GM12878 (cell line): ENCODE data around the gene AUNIP. TPM values are rescaled to one million over a fixed set of nuclear protein-coding genes. Genes with fewer than 3 reads are reported as not detected.

Experiments used
- ATAC-seq: fragments of 200-7000 bp; cut with Tn5 transposase; 3 replicates; pipeline ENCODE4 v1.9.1; 2020; ENCODE audit warnings: mild to moderate bottlenecking, moderate library complexity
- BruUV-seq: library from RNA; stranded (reverse); fragments of 400-500 nt; replicated peaks from 2 replicates; lab custom pipeline; 2021; lab: Mats Ljungman, UMichigan
- CTCF ChIA-PET: fragments of 300-600 bp; sonication (Branson Sonifier 250); formaldehyde crosslinking; extraction: SDS; loops from one replicate; lab custom pipeline; 2021; ENCODE audit warnings: inconsistent platforms; lab: Yijun Ruan, JAX
- POLR2A ChIA-PET: fragments of 350-600 bp; formaldehyde crosslinking; extraction: SDS; loops from one replicate; lab custom pipeline; 2021; ENCODE audit warnings: inconsistent platforms; lab: Charles Lee
- RAD21 ChIA-PET: fragments of 300-600 bp; sonication (Branson Sonifier 250); formaldehyde crosslinking; loops from one replicate; lab custom pipeline; 2023; ENCODE audit warnings: antibody characterized with exemption; ENCODE audit not compliant: unreplicated experiment; lab: Charles Lee
- SMC1A ChIA-PET: fragments of 300-600 bp; sonication (Branson Sonifier 250); formaldehyde crosslinking; loops from one replicate; lab custom pipeline; 2023; ENCODE audit not compliant: unreplicated experiment, uncharacterized antibody; lab: Charles Lee
- DNase-seq: peaks from one replicate; pipeline ENCODE4 v3.0.0-alpha.2; 2011; ENCODE audit warnings: low read depth, low spot score
- FAIRE-seq: peaks from 3 replicates; lab custom pipeline; 2011; peaks lifted over from hg19 to GRCh38; lab: Jason Lieb, UNC
- H2AFZ ChIP-seq: 2 replicates; pipeline ENCODE4 v1.6.0; 2011; ENCODE audit warnings: low read depth, low read length, control low read depth; ENCODE audit not compliant: control insufficient read depth
- H3K27ac ChIP-seq: 2 replicates; pipeline ENCODE4 v1.5.1; 2011; ENCODE audit warnings: control low read depth; ENCODE audit not compliant: control insufficient read depth, insufficient read depth
- H3K27me3 ChIP-seq, 2 experiments: replicated peaks in 1 of 2; 2 replicates each; pipeline versions ENCODE4 v1.6.0 to v1.6.1; 2011; ENCODE audit warnings: low read length in 1 of 2; ENCODE audit not compliant: control insufficient read depth in 2 of 2, insufficient read depth in 2 of 2
- H3K36me3 ChIP-seq, 2 experiments: 2 replicates each; pipeline ENCODE4 v1.5.1; 2011; ENCODE audit warnings: low read length in 1 of 2; ENCODE audit not compliant: control insufficient read depth in 2 of 2, insufficient read depth in 2 of 2
- H3K4me1 ChIP-seq: 2 replicates; pipeline ENCODE4 v1.6.1; 2011; ENCODE audit warnings: mild to moderate bottlenecking, low read length, moderate library complexity, mixed read lengths; ENCODE audit not compliant: control insufficient read depth, insufficient read depth
- H3K4me2 ChIP-seq: 2 replicates; pipeline ENCODE4 v1.6.0; 2011; ENCODE audit warnings: control low read depth; ENCODE audit not compliant: control insufficient read depth, insufficient read depth
- H3K4me3 ChIP-seq: fragments of 200-600 bp; sonication (generic); 2 replicates; pipeline ENCODE4 v1.5.1; 2016
- H3K79me2 ChIP-seq: 2 replicates; pipeline ENCODE4 v1.6.0; 2011; ENCODE audit warnings: low read length; ENCODE audit not compliant: control insufficient read depth, insufficient read depth
- H3K9ac ChIP-seq: 2 replicates; pipeline ENCODE4 v1.8.0; 2011; ENCODE audit warnings: low read length, control low read depth, mixed read lengths; ENCODE audit not compliant: control insufficient read depth, insufficient read depth
- H3K9me3 ChIP-seq: replicated peaks from 3 replicates; pipeline ENCODE4 v1.5.1; 2011; ENCODE audit warnings: mild to moderate bottlenecking, low read length; ENCODE audit not compliant: control insufficient read depth, insufficient read depth
- H4K20me1 ChIP-seq: 2 replicates; pipeline ENCODE4 v1.6.0; 2011; ENCODE audit not compliant: control insufficient read depth, insufficient read depth
- ATF2 ChIP-seq: IDR thresholded peaks from 2 replicates; pipeline ENCODE4 v1.6.1; 2012; ENCODE audit warnings: low read length, inconsistent platforms
- CBX5 ChIP-seq: sonication (generic); IDR thresholded peaks from 2 replicates; pipeline ENCODE4 v1.6.1; 2016; ENCODE audit warnings: low read depth, moderate library complexity, mild to moderate bottlenecking, inconsistent platforms
- CREB1 ChIP-seq: IDR thresholded peaks from 2 replicates; pipeline ENCODE4 v1.6.1; 2012; ENCODE audit warnings: low read depth, mild to moderate bottlenecking, inconsistent platforms
- SIN3A ChIP-seq: IDR thresholded peaks from 2 replicates; pipeline ENCODE4 v1.6.1; 2012; ENCODE audit warnings: low read depth, low read length, improper control_type of control experiment
- SMARCA5 ChIP-seq: fragments of 450-650 bp; IDR thresholded peaks from 2 replicates; pipeline ENCODE4 v1.6.1; 2017; ENCODE audit warnings: mild to moderate bottlenecking
- SPI1 ChIP-seq: IDR thresholded peaks from 2 replicates; pipeline ENCODE4 v1.6.1; 2011; ENCODE audit warnings: low read depth, mild to moderate bottlenecking, low read length, moderate library complexity, borderline replicate concordance; ENCODE audit not compliant: insufficient read depth
- ZBTB40 ChIP-seq: fragments of 450-650 bp; IDR thresholded peaks from 2 replicates; pipeline ENCODE4 v1.6.1; 2016; ENCODE audit warnings: mild to moderate bottlenecking, moderate library complexity, borderline replicate concordance
- ZNF217 ChIP-seq: fragments of 450-650 bp; IDR thresholded peaks from 2 replicates; pipeline ENCODE4 v1.6.1; 2017; ENCODE audit warnings: antibody characterized with exemption, mild to moderate bottlenecking
- WGBS: methylation state at CpG from one replicate; pipeline ENCODE4 v1.1.6; 2016; ENCODE audit warnings: low lambda C conversion rate; ENCODE audit not compliant: insufficient replicate concordance, insufficient coverage; ENCODE audit errors: missing lambda C conversion rate; 5-methylcytosine and 5-hydroxymethylcytosine counted together
- in situ Hi-C: fragments of 300-500 bp; cut with MboI; formaldehyde crosslinking; loops from 9 replicates; pipeline ENCODE4 v1.14.3; 2018; ENCODE audit warnings: mixed read lengths
- intact Hi-C: fragments of 100-400 bp; cut with micrococcal nuclease; formaldehyde crosslinking; loops from one replicate; pipeline ENCODE4 v1.14.2; 2022; ENCODE audit not compliant: unreplicated experiment
- polyA plus RNA-seq, 11 experiments: library from polyadenylated mRNA; depleted of rRNA in 4 of 11; unstranded in 6 of 11; stranded (reverse) in 5 of 11; fragments of >200 nt; fragmentation: Nextera tagmentation in 4 of 11; fragmentation: Illumina TruSeq in 1 of 11; extraction: Ambion mirVana in 4 of 11; extraction: Trizol in 1 of 11; gene quantifications; 1 replicate in 1 of 11; 2 replicates in 10 of 11; pipeline versions ENCODE4 v1.2.1 to v1.2.3, GENCODE V29; 2011 to 2016; ENCODE audit warnings: inconsistent platforms in 2 of 11, missing spikeins in 2 of 11, low read depth in 1 of 11
- total RNA-seq, 4 experiments: library from RNA; depleted of rRNA in 3 of 4; stranded (reverse); fragments of >200 nt in 3 of 4; fragmentation: Illumina TruSeq in 1 of 4; extraction: Trizol in 1 of 4; gene quantifications; 2 replicates each; pipeline versions ENCODE4 v1.2.1 to v1.2.3, GENCODE V29; 2013 to 2021
- TF ChIP-seq, protein P1 (sequence below): fragments of 450-650 bp; IDR thresholded peaks from 2 replicates; pipeline ENCODE4 v1.6.1; 2017; ENCODE audit warnings: mild to moderate bottlenecking, low read depth, inconsistent platforms; ENCODE audit not compliant: poor library complexity, severe bottlenecking
- TF ChIP-seq, protein P2 (sequence below): fragments of 450-650 bp; formaldehyde crosslinking; IDR thresholded peaks from 2 replicates; pipeline ENCODE4 v1.4.0; 2022; ENCODE audit warnings: mild to moderate bottlenecking, moderate library complexity

AUNIP gene
- total and polyA plus RNA-seq, 10 of the 15 experiments (the other 5 are each of a cell fraction or from before 2014, with no cell fraction given) = 3.9 to 20.0 (median 12.7) TPM

- ChIA-PET SMC1A (interaction anchor here (1.4 kb wide), 1 partner anchor 8 kb away, joined by 6 read pairs; no protein-coding TSS in a partner anchor), CTCF (interaction anchor here (1.2 to 8.4 kb wide), 5 partner anchors 16 to 274 kb away, joined by 3 to 63 read pairs (median 4); no protein-coding TSS in a partner anchor), RAD21 (interaction anchor here (2.0 kb wide), 1 partner anchor 186 kb away, joined by 6 read pairs; no protein-coding TSS in a partner anchor), POLR2A (interaction anchor here (0.7 kb wide), 1 partner anchor 193 kb away, joined by 3 read pairs; no protein-coding TSS in a partner anchor)
- DNase-seq (no peak), ATAC-seq (no peak), FAIRE-seq (no peak)
- Histone ChIP-seq H3K9ac (no peak overlapping the region), H3K79me2 (no peaks in the 10 kb centered on the region), H3K4me1 (no peaks in the 10 kb centered on the region; the same call in 1 of the 2 replicates), H4K20me1 (no peaks in the 10 kb centered on the region), H3K9me3 (no peaks in the 10 kb centered on the region), H3K27me3 (peaks cover 0 to 2% of the 10 kb centered on the region in 2 experiments; a peak in 2 of 4 replicates), H3K36me3 (no peaks in the 10 kb centered on the region), H3K27ac (no peak overlapping the region), H2AFZ (no peak overlapping the region), H3K4me3 (no peak overlapping the region), H3K4me2 (no peak overlapping the region)
- intact Hi-C loops (loop anchor here (5.0 kb wide), 1 partner anchor 293 kb away; no protein-coding TSS in a partner anchor), in situ Hi-C loops (loop anchor here (5.0 kb wide), 1 partner anchor 183 kb away; no protein-coding TSS in a partner anchor)
- BruUV-seq = no TSS peak
- TF ChIP-seq, protein P1, sequence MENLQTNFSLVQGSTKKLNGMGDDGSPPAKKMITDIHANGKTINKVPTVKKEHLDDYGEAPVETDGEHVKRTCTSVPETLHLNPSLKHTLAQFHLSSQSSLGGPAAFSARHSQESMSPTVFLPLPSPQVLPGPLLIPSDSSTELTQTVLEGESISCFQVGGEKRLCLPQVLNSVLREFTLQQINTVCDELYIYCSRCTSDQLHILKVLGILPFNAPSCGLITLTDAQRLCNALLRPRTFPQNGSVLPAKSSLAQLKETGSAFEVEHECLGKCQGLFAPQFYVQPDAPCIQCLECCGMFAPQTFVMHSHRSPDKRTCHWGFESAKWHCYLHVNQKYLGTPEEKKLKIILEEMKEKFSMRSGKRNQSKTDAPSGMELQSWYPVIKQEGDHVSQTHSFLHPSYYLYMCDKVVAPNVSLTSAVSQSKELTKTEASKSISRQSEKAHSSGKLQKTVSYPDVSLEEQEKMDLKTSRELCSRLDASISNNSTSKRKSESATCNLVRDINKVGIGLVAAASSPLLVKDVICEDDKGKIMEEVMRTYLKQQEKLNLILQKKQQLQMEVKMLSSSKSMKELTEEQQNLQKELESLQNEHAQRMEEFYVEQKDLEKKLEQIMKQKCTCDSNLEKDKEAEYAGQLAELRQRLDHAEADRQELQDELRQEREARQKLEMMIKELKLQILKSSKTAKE = no peak
- TF ChIP-seq ZNF217 (no peak), SPI1 (no peak), CREB1 (no peak), SMARCA5 (no peak), ZBTB40 (no peak), ATF2 (no peak), CBX5 (no peak), SIN3A (no peak)
- TF ChIP-seq, protein P2, sequence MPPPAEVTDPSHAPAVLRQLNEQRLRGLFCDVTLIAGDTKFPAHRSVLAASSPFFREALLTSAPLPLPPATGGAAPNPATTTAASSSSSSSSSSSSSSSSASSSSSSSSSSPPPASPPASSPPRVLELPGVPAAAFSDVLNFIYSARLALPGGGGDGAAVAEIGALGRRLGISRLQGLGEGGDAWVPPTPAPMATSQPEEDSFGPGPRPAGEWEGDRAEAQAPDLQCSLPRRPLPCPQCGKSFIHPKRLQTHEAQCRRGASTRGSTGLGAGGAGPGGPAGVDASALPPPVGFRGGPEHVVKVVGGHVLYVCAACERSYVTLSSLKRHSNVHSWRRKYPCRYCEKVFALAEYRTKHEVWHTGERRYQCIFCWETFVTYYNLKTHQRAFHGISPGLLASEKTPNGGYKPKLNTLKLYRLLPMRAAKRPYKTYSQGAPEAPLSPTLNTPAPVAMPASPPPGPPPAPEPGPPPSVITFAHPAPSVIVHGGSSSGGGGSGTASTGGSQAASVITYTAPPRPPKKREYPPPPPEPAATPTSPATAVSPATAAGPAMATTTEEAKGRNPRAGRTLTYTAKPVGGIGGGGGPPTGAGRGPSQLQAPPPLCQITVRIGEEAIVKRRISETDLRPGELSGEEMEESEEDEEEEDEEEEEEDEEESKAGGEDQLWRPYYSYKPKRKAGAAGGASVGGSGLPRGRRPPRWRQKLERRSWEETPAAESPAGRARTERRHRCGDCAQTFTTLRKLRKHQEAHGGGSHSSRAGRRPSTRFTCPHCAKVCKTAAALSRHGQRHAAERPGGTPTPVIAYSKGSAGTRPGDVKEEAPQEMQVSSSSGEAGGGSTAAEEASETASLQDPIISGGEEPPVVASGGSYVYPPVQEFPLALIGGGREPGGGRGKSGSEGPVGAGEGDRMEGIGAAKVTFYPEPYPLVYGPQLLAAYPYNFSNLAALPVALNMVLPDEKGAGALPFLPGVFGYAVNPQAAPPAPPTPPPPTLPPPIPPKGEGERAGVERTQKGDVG (CRISPR knock-in tag) = no peak
- 25% methylated on average over 2 of the region's 2 CpGs for WGBS
These were observed 64.0 kb downstream of the AUNIP start for GRCh38 chr1:25795211-25795610.
